HG02852 (cell line): ENCODE results near the gene CGB5.
"Not testable (repeated sequence)": the region's sequence is repeated elsewhere in the genome, so short reads cannot be mapped to it uniquely, and the experiment has no call there.

Experiments
- ATAC-seq: cut with Tn5 transposase; IDR thresholded peaks from one replicate; pipeline ENCODE4 v1.9.1; 2021; ENCODE audit warnings: mild to moderate bottlenecking, moderate library complexity; ENCODE audit not compliant: unreplicated experiment

CGB5 gene

GRCh38 chr19:49056902-49057596 lies 13.4 kb downstream of the CGB5 start:
- not testable (repeated sequence) for ATAC-seq

DNA sequence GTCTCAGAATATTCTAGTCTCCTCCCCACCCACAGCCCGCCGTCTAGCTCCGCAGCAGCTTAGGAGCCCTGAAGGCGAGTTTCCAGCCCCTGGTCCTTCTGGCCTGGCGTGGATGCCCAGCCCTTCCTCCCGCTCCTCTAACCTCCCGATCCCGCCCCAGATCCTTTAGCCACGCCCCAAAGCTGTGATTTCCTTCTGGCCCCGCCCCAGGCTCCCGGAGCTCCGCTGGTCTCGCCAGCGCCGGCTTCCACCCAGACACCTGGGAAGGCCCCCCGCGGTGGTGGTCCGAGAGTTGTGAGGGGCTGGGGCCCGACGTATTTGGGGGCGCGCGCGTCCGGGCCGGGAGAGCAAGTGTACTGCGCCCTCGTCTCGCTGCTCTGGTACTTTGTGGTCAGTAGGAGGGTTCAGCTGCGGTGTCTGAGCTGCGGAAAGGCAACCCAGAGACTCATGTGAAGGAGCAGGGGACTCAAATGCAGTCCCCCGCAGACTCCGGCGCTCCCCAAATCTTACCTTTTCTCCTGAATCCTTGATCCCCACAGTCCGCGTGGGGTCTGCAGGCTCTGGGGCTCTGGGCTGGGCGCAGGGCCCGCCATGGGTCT lies 14.1 kb downstream of the CGB5 start, which contains the start of gene CGB7:
Gene CGB7, minus strand, starts transcription at position 114 of the 599 bp plus-strand sequence. CDS start 2,374 bp downstream, outside the sequence.
- ATAC-seq = no peak

GRCh38 chr19:49058562-49058961 lies 14.9 kb downstream of the CGB5 start:
- ATAC-seq = no peak

DNA sequence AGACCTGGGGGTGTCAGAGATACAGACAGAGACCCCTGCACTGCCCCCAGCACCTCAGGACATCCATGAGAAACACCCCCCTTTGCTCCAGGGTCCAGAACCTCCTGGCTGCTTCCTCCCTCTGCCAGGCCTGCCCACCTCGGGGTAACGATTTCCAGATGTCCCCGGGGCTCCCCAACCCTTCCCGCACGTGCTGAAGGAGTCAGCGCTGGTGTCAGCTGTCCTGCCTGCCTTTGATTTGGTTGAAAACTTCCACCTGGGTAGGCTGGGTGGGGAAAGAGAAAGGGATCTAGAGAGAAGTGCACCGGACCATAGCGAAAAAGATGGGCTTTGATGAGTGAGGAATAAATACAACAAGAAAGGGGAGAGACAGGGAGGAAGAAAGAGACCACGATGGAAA lies 15.4 kb downstream of the CGB5 start:
- no peak for ATAC-seq

GRCh38 chr19:49061000-49061399 lies 17.4 kb downstream of the CGB5 start:
- no peak for ATAC-seq

GRCh38 chr19:49061445-49061844 lies 17.8 kb downstream of the CGB5 start:
- ATAC-seq = no peak

- no peak for ATAC-seq
Observed at GRCh38 chr19:49064029-49064629, 20.5 kb downstream of the CGB5 start.

DNA sequence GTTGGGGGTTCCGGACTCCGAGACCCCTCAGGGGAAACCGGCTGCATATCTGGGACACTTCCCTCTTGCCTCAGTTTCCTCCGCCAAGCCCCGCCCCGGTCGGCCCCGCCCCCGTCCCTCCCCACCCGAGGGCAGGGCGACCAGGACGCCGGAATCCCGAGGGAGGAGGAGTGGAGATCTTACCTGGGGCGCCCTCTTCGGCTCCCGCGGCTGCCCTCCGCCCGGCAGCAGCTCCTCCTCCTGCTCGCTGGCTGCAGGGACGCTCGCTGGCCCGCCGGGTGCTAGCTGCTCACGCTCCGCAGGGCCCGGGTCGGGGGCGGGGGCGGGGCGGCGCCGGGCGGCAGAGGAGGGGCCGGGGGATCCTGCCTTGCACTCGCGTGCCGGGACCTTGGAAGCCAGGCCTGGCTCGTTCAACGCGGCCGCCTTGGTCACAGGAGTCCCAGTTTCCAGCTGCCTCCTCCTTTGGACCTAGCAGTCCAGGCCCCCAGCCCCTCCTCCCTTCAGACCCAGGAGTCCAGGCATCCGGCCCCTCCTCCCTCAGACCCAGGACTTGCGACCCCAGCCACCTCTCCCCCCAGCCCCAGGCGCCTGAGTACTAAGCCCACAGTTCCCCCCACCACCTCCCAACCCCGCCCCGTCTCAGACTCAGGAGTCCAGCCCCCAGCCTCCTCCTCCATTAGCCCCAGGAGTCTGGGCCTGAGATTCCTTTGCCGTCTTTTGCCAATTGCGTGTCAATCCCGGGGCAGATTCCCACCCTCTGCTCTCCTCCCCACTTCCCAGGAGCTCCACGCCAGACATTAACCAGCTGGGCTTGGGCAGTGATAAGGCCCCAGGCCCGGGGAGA lies 21.3 kb downstream of the CGB5 start, which contains the start of gene NTF4:
Gene NTF4, minus strand, starts transcription at position 51 of the 844 bp plus-strand sequence. CDS start 2,821 bp downstream, outside the sequence.
- ATAC-seq = no peak

DNA sequence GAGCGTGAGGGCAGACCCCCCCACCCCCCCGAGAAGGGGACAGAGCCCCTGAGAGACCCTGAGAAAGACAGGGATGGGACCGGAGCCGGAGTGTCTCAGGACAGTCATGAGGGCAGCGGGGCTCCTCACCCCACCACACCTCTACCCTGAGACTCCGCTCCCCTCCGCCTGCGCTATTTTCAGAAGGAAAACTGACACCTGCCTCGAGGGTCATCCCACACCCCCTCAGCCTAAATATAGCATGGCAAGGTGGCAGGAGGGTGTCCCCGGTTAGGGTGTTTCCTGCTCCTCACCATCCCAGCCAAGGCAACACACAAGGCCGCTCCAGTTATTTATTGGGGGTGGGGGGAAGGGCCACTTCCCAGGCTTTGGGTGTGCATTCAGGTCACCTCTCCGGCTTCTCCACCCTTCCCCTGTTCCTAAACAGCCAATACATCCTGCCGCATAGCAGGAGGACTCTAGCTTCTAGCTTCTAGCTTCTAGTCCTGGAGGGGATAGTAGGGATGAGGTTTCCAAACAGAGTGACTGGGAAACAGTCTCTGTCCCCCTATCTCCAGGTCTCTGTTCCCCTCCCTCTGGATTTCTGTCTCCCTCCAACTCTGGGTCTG lies 22.4 kb downstream of the CGB5 start:
- ATAC-seq = no peak

DNA sequence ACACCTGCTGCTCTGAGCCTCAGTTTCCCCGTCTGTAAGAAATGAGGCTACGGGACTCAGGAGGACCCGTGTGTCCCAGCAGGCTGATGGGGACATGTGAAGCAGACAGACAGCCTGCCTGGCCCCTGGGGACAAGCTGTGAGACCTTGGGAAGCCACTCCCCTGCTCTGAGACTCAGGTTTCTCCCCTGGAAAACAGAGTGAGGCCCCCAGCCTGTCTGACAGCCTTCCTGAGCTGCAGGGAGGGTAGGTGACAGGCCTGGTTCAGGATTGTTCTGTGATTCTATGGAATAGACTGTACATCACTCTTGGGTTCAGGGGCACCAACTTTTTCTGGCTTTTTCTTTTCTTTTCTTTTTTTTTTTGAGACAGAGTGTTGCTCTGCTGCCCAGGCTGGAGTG lies 23.9 kb downstream of the CGB5 start:
- ATAC-seq = no peak

DNA sequence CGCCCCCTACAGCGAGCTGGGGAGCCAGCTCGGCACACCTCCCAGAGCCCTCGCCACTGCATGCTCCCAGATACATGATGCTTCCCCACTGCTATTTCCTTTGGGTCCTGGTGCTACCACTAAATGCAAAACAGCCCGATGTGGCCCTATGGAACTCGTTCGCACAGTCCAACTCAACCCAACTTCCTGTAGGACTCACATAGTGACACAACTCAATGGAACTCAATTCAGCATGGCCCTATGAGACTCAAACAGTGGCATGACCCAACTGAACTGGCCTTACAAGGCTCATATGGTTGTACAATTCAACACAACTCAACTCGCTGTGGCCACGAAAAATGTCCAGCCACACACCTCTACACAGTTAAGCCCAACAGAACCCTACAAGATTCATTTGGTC lies 25.4 kb downstream of the CGB5 start:
- no peak for ATAC-seq

- no peak for ATAC-seq
Observed at GRCh38 chr19:49070416-49070815, 26.8 kb downstream of the CGB5 start.

DNA sequence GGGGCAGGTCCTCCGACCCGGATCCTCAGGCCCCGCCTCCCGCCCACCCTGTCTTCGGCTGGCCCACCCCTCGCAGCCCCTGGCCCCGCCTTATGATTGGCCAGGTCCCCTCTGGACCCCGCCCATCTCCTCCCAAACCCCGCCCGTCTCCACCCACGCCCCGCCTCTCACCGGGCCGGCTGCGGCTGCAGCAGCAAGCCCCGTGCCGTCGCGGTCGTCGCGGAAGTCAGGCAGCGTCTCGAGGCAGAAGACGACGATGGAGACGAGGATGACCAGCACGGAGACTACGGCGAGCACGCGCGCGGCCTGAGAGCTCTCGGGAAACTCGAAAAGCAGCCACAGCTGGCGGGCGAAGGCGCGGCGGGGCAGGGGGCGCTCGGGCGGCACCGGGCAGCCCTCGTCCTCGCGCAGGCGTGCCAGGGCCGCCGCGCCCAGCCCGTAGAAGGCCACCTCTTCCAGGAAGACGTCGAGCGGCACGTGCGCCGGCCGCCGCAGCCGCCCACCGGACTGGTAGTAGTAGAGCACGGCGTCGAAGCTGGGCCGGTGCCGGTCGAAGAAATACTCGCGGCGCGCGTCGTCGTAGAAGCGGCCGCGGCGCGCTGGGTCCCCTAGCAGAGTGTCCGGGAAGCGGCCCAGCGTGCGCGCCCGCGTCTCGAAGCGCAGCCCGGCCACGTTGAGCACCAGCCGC lies 28.4 kb downstream of the CGB5 start:
- ATAC-seq = no peak

DNA sequence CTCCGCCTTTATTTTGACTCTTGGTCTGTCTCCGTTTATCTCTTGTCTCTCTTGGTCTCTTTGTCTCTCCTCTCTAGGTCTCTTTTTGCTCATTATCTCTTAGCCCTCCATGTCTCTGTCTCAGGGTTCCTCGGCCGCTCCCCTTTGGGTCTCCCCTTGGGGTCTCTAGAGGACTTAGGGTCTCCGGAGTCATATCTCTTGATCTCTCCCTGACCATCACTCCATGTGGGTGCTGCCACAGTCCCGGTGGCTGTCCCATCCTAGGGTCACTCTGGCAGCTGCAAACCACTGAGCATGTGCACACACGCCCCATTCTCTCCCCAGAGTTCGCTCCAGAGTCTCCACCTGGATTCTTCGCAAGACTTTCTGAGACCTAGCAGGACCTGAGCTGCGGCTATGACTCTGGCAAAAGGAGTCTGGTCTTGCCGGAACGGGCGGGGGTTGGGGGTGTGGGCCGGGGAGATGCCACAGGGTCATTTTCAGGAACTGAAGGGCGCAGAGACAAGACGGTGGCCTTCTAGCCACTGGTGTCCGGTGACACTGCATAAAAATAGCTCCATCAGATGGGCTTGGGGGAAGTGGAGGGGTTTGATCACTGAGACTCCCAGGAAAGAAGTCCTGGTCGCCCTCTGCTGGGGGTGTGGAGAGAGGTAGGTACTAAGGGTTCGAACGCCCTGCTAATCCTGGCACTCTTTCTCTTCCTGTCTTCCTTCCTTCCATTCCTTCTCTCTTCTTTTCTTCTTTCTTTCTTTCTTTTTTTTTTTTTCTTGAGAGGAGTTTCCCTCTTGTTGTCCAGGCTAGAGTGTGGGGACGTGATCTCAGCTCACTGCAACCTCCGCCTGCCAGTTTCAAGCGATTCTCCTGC lies 30.1 kb downstream of the CGB5 start:
- ATAC-seq = no peak

DNA sequence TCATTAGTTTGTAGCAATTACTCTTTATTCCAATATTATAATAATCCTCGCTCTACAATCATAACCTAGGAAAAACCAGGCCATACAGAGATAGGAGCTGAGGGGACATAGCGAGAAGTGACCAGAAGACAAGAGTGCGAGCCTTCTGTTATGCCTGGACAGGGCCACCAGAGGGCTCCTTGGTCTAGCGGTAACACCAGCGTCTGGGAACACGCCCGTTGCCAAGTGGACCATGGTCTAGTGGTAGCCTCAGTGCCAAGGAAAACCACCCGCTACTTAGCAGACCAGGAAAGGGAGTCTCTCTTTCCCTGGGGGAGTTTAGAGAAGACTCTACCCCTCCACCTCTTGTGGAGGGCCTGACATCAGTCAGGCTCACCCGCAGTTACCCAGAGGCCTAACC lies 31.2 kb downstream of the CGB5 start:
- not testable (repeated sequence) for ATAC-seq

GRCh38 chr19:49080392-49080791 lies 36.7 kb downstream of the CGB5 start:
- no peak for ATAC-seq

DNA sequence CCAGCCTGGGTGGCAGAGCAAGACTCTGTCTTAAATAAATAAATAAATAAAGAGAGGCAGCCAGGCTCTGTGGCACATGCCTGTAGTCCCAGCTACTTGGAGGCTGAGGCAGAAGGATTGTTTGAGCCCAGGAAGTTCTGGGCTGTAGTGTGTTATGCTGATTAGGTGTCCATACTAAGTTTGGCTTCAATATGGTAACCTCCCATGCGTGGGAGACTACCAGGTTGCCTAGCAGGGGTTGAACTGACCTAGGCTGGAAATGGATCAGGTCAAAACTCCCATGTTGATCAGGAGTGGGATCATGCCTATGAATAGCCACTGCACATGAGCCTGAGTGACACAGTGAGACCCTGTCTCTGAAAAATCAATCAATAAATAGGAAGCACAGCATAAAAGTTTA lies 37.6 kb downstream of the CGB5 start:
- no peak for ATAC-seq

GRCh38 chr19:49084206-49085019 lies 40.8 kb downstream of the CGB5 start:
- ATAC-seq = no peak
